Skeletal muscle tissue (tissue), 4 donors: ENCODE data around the gene RBM39. TPM values are rescaled to one million over a fixed set of nuclear protein-coding genes. Genes with fewer than 3 reads are reported as not detected.
A peak's percentile ranks its signal among the peaks of the same experiment; 100 is the strongest.
"Not testable (repeated sequence)": the region's sequence is repeated elsewhere in the genome, so short reads cannot be mapped to it uniquely, and the experiment has no call there.

ENCODE experiments used
- H3K27ac ChIP-seq: one replicate; pipeline ENCODE4 v1.7.0; 2013; ENCODE audit warnings: mild to moderate bottlenecking, low read depth, low read length, inconsistent platforms
- H3K27me3 ChIP-seq, 3 donors: one replicate each; pipeline ENCODE4 v1.7.0; 2013; ENCODE audit warnings: low read length in 3 of 3; ENCODE audit not compliant: control insufficient read depth in 3 of 3, insufficient read depth in 3 of 3
- H3K36me3 ChIP-seq, 3 donors: one replicate each; pipeline ENCODE4 v1.7.0; 2013; ENCODE audit warnings: low read length in 3 of 3; ENCODE audit not compliant: control insufficient read depth in 3 of 3, insufficient read depth in 3 of 3
- H3K4me1 ChIP-seq, 3 donors: one replicate each; pipeline ENCODE4 v1.7.0; 2013; ENCODE audit warnings: low read length in 3 of 3, mild to moderate bottlenecking in 3 of 3; ENCODE audit not compliant: control insufficient read depth in 3 of 3, insufficient read depth in 3 of 3
- H3K4me3 ChIP-seq, 3 donors: one replicate each; pipeline ENCODE4 v1.7.0; 2013; ENCODE audit warnings: low read length in 3 of 3
- H3K9ac ChIP-seq, 3 donors: one replicate each; pipeline ENCODE4 v1.7.0; 2013; ENCODE audit warnings: low read length in 3 of 3, mild to moderate bottlenecking in 3 of 3, moderate library complexity in 2 of 3, low read depth in 1 of 3
- H3K9me3 ChIP-seq, 3 donors: one replicate each; pipeline ENCODE4 v1.7.0; 2013; ENCODE audit warnings: low read length in 3 of 3; ENCODE audit not compliant: control insufficient read depth in 3 of 3
- total RNA-seq: library from RNA; depleted of rRNA; stranded (reverse); fragments of >200 nt; gene quantifications from one replicate; pipeline ENCODE4 v1.2.3, GENCODE V29; 2014
- donor health status: Osteomylitis.

The RBM39 gene
- total RNA-seq, 1 donor from 2014 or later, result 407 TPM

DNA sequence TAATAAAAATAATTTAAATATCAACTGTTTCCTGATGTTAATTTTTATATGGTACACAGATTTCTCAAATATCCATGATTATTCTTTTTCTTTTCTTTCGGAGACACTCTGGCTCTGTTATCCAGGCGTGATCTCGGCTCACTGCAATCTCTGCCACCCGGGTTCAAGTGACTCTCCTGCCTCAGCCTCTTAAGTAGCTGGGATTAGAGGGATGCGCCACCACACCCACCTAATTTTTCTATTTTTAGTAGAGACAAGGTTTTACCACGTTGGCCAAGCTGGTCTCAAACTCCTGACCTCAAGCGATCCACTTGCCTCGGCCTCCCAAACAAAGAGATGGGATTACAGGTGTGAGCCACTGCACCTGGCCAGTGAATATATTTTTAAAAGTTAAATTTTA is 22.3 kb downstream of the RBM39 start:
- no peaks in the 10 kb centered on the region for H3K27me3 ChIP-seq
- no peak overlapping the region for H3K4me3 ChIP-seq
- H3K9me3 ChIP-seq, result no peaks in the 10 kb centered on the region
- peaks cover 70 to 94% (median 83%) of the 10 kb centered on the region in 3 donors for H3K36me3 ChIP-seq
- H3K9ac ChIP-seq, result no peak overlapping the region
- peaks cover 5 to 26% (median 23%) of the 10 kb centered on the region in 3 donors for H3K4me1 ChIP-seq
- H3K27ac ChIP-seq, result no peak overlapping the region

GRCh38 chr20:35718972-35719635 is 23.0 kb downstream of the RBM39 start:
- Histone ChIP-seq H3K27ac (no peak overlapping the region), H3K27me3 (no peaks in the 10 kb centered on the region), H3K9ac (no peak overlapping the region), H3K4me3 (no peak overlapping the region), H3K4me1 (peaks cover 5 to 26% (median 23%) of the 10 kb centered on the region in 3 donors), H3K9me3 (no peaks in the 10 kb centered on the region), H3K36me3 (peaks cover 67 to 89% (median 78%) of the 10 kb centered on the region in 3 donors)

DNA sequence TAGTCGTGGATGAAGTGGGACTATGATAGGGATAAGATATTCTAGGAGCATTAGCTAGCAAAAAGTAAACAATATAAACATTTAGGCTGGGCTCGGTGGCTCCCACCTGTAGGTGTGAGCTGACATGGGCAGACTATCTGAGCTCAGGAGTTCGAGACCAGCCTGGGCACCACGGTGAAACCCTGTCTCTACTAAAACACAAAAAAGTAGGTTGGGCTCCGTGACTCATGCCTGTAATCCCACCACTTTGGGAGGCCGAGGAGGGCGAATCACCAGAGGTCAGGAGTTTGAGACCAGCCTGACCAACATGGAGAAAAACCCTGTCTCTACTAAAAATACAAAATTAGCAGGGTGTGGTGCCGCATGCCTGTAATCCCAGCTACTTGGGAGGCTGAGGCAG is 23.7 kb downstream of the RBM39 start:
- H3K4me1 ChIP-seq, result peaks cover 5 to 26% (median 23%) of the 10 kb centered on the region in 3 donors
- not testable (repeated sequence) for H3K27ac ChIP-seq, H3K9me3 ChIP-seq, H3K27me3 ChIP-seq, H3K4me3 ChIP-seq, H3K9ac ChIP-seq
- H3K36me3 ChIP-seq, result peaks cover 65 to 89% (median 77%) of the 10 kb centered on the region in 3 donors

DNA sequence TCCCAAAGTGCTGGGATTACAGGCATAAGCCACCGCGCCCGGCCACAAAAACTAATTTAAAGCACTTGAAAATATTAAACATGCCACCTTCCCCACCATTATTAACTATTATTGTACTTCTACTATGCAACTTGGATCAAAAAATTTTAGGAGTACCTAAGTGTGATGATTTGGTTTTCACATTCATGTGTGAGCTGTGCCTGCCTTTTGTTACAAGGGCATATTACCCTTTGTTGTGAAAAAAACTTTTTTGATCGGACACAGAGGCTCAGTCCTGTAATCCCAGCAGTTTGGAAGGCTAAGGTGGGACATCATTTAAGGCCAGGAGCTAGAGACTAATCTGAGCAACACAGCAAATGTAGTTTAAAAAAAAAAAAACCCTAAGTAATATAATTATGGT is 25.7 kb downstream of the RBM39 start:
- Histone ChIP-seq H3K27me3 (no peaks in the 10 kb centered on the region), H3K4me3 (no peak overlapping the region), H3K4me1 (peaks cover 12 to 29% (median 20%) of the 10 kb centered on the region in 3 donors), H3K9ac (no peak overlapping the region), H3K9me3 (no peaks in the 10 kb centered on the region), H3K36me3 (peaks cover 62 to 85% (median 74%) of the 10 kb centered on the region in 3 donors), H3K27ac (no peak overlapping the region)

GRCh38 chr20:35715652-35716051 is 26.4 kb downstream of the RBM39 start:
- H3K9me3 ChIP-seq, result no peaks in the 10 kb centered on the region
- no peak overlapping the region for H3K4me3 ChIP-seq
- no peak overlapping the region for H3K9ac ChIP-seq
- peaks cover 56 to 79% (median 72%) of the 10 kb centered on the region in 3 donors for H3K36me3 ChIP-seq
- peak overlapping the region; percentile 29 for H3K27ac ChIP-seq
- H3K27me3 ChIP-seq, result no peaks in the 10 kb centered on the region
- H3K4me1 ChIP-seq, result peaks cover 18 to 33% (median 18%) of the 10 kb centered on the region in 3 donors

DNA sequence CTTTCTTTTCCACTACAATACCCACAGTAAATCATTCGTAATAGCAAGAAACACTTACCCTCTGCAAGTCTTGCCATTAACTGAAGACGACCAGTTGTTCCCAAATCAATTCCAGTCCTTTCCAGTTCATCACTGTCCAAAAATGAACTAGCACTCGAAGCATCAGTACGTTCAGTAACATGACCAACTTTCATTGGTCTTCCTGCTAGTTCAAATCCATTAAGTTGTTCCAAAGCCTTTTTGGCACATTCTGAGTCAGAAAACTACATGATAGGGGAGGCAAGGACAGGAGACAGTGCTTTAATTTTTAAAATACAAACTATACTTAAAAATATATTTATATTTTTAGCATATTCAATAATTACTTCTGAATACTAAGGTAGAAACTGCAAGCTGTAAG is 27.9 kb downstream of the RBM39 start:
- H3K27ac ChIP-seq, result no peak overlapping the region

GRCh38 chr20:35713120-35713519 is 28.9 kb downstream of the RBM39 start:
- not testable (repeated sequence) for H3K27ac ChIP-seq, H3K9me3 ChIP-seq, H3K9ac ChIP-seq, H3K27me3 ChIP-seq, H3K4me3 ChIP-seq
- Histone ChIP-seq H3K4me1 (peaks cover 2 to 24% (median 18%) of the 10 kb centered on the region in 3 donors), H3K36me3 (peaks cover 42 to 78% (median 68%) of the 10 kb centered on the region in 3 donors)

More for the DNA sequence above, 27.9 kb downstream of the RBM39 start:
- H3K4me3 ChIP-seq, result no peak overlapping the region
- no peaks in the 10 kb centered on the region for H3K27me3 ChIP-seq
- peaks cover 46 to 79% (median 71%) of the 10 kb centered on the region in 3 donors for H3K36me3 ChIP-seq
- no peak overlapping the region for H3K9ac ChIP-seq
- H3K4me1 ChIP-seq, result peaks cover 4 to 24% (median 16%) of the 10 kb centered on the region in 3 donors
- H3K9me3 ChIP-seq, result no peaks in the 10 kb centered on the region

DNA sequence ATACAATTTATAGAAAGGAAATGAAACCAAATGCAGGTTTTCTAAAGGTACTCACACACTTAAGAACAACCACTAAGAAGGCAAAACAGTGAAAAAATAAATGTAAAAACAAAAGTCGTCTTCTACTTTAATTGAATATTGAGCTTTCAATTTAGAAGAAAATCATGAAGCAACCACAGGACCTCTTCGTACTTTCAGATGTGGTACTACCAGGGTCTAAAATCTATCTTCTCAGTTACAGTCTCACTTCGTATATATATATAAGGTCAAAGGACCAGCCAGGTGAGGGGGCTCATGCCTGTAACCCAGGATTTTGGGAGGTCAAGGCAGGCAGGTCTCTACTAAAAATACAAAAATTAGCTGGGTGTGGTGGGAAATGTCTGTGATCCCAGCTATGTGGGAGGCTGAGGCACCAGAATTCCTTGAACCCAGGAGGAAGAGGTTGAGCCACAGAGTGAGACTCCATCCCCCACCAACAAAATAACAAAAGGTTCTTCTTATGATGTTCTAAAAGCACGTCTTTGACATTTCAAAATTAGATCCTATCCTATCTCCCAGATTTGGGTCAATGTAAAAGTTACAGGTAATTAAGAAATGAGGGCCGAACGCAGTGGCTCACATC is 30.4 kb downstream of the RBM39 start:
- H3K27me3 ChIP-seq, result no peaks in the 10 kb centered on the region
- H3K9me3 ChIP-seq, result no peaks in the 10 kb centered on the region
- H3K4me1 ChIP-seq, result peaks cover 2 to 24% (median 18%) of the 10 kb centered on the region in 3 donors
- H3K36me3 ChIP-seq, result peaks cover 39 to 65% (median 62%) of the 10 kb centered on the region in 3 donors
- H3K9ac ChIP-seq, result no peak overlapping the region
- H3K4me3 ChIP-seq, result no peak overlapping the region
- H3K27ac ChIP-seq, result no peak overlapping the region

GRCh38 chr20:35710884-35711587 is 31.0 kb downstream of the RBM39 start:
- H3K4me3 ChIP-seq, result no peak overlapping the region
- peaks cover 2 to 24% (median 18%) of the 10 kb centered on the region in 3 donors for H3K4me1 ChIP-seq
- H3K27ac ChIP-seq, result no peak overlapping the region
- H3K36me3 ChIP-seq, result peaks cover 41 to 65% (median 62%) of the 10 kb centered on the region in 3 donors
- no peaks in the 10 kb centered on the region for H3K9me3 ChIP-seq
- no peak overlapping the region for H3K9ac ChIP-seq
- no peaks in the 10 kb centered on the region for H3K27me3 ChIP-seq

GRCh38 chr20:35710039-35710438 is 32.0 kb downstream of the RBM39 start:
- Histone ChIP-seq H3K27me3 (no peaks in the 10 kb centered on the region), H3K4me3 (no peak overlapping the region), H3K9me3 (no peaks in the 10 kb centered on the region), H3K4me1 (peaks cover 2 to 16% (median 15%) of the 10 kb centered on the region in 3 donors), H3K9ac (no peak overlapping the region), H3K27ac (no peak overlapping the region), H3K36me3 (peaks cover 38 to 65% (median 61%) of the 10 kb centered on the region in 3 donors)
